WTC11 (cell line): Measurements from ENCODE around the gene SH3YL1. TPM values are rescaled to one million over a fixed set of nuclear protein-coding genes. Genes with fewer than 3 reads are reported as not detected.

Experiments
- ATAC-seq: fragments of 200-7000 bp; cut with Tn5 transposase; 2 replicates; pipeline ENCODE4 v1.10.0; 2021; ENCODE audit warnings: mild to moderate bottlenecking, moderate library complexity
- CTCF ChIA-PET: fragments of 300-600 bp; sonication (Branson Sonifier 250); formaldehyde crosslinking; loops from one replicate; lab custom pipeline; 2021; ENCODE audit warnings: antibody characterized with exemption; lab: Charles Lee
- POLR2A ChIA-PET: fragments of 350-600 bp; sonication (Branson Sonifier 250); formaldehyde crosslinking; loops from one replicate; lab custom pipeline; 2021; ENCODE audit warnings: antibody characterized with exemption; lab: Charles Lee
- DNase-seq: peaks from one replicate; pipeline ENCODE4 v3.0.0; 2021; ENCODE audit warnings: low spot score
- H3K27ac Mint-ChIP-seq: 2 replicates; pipeline ENCODE4 v1.8.0; 2021; ENCODE audit warnings: mixed read lengths
- H3K27me3 Mint-ChIP-seq: 2 replicates; pipeline ENCODE4 v1.8.0; 2021; ENCODE audit warnings: low read depth, mild to moderate bottlenecking, moderate library complexity, mixed read lengths
- H3K36me3 Mint-ChIP-seq: 2 replicates; pipeline ENCODE4 v1.8.0; 2021; ENCODE audit warnings: mixed read lengths
- H3K4me1 Mint-ChIP-seq: 2 replicates; pipeline ENCODE4 v1.8.0; 2022; ENCODE audit warnings: mixed read lengths
- H3K4me3 Mint-ChIP-seq: 2 replicates; pipeline ENCODE4 v1.8.0; 2021; ENCODE audit warnings: mild to moderate bottlenecking, moderate library complexity, mixed read lengths
- H3K9me3 Mint-ChIP-seq: 2 replicates; pipeline ENCODE4 v1.8.0; 2021; ENCODE audit warnings: mixed read lengths
- AR ChIP-seq: fragments of 250-450 bp; sonication (Bioruptor Pico); IDR thresholded peaks from 2 replicates; pipeline ENCODE4 v1.9.0; 2021; ENCODE audit warnings: mild to moderate bottlenecking
- ATF2 ChIP-seq: sonication (generic); formaldehyde crosslinking; IDR thresholded peaks from 2 replicates; pipeline ENCODE4 v1.8.1; 2022; ENCODE audit warnings: low read depth, missing genetic modification reagents, borderline replicate concordance
- E2F1 ChIP-seq: sonication (generic); formaldehyde crosslinking; IDR thresholded peaks from 2 replicates; pipeline ENCODE4 v1.8.0; 2022; ENCODE audit warnings: mild to moderate bottlenecking, missing genetic modification reagents
- E2F5 ChIP-seq: sonication (generic); formaldehyde crosslinking; IDR thresholded peaks from 2 replicates; pipeline ENCODE4 v1.8.1; 2022; ENCODE audit warnings: mild to moderate bottlenecking, moderate library complexity, missing genetic modification reagents
- FOXK1 ChIP-seq: sonication (generic); formaldehyde crosslinking; IDR thresholded peaks from 2 replicates; pipeline ENCODE4 v1.8.0; 2022; ENCODE audit warnings: mild to moderate bottlenecking, moderate library complexity, missing genetic modification reagents
- GABPB1 ChIP-seq: sonication (generic); formaldehyde crosslinking; IDR thresholded peaks from 2 replicates; pipeline ENCODE4 v1.8.1; 2023; ENCODE audit warnings: mild to moderate bottlenecking, missing genetic modification reagents
- RELA ChIP-seq: sonication (generic); formaldehyde crosslinking; IDR thresholded peaks from 2 replicates; pipeline ENCODE4 v1.8.1; 2022; ENCODE audit warnings: missing genetic modification reagents, mild to moderate bottlenecking, borderline replicate concordance
- ZBTB21 ChIP-seq: sonication (generic); formaldehyde crosslinking; IDR thresholded peaks from 2 replicates; pipeline ENCODE4 v1.8.1; 2023; ENCODE audit warnings: mild to moderate bottlenecking, missing genetic modification reagents, borderline replicate concordance
- ZNF423 ChIP-seq: fragments of 250-450 bp; sonication (Bioruptor Pico); IDR thresholded peaks from 2 replicates; pipeline ENCODE4 v2.1.2; 2022; ENCODE audit warnings: mild to moderate bottlenecking, moderate library complexity
- total RNA-seq: library from RNA; stranded (reverse); gene quantifications from 3 replicates; pipeline ENCODE4 v1.2.3, GENCODE V29; 2021
- TF ChIP-seq, protein P1 (sequence below): sonication (generic); formaldehyde crosslinking; IDR thresholded peaks from 2 replicates; pipeline ENCODE4 v1.8.0; 2022; ENCODE audit warnings: mild to moderate bottlenecking, missing genetic modification reagents
- TF ChIP-seq, protein P2 (sequence below): sonication (generic); formaldehyde crosslinking; IDR thresholded peaks from 2 replicates; pipeline ENCODE4 v1.8.1; 2022; ENCODE audit warnings: missing genetic modification reagents, borderline replicate concordance
- TF ChIP-seq, protein P3 (sequence below): sonication (generic); formaldehyde crosslinking; conservative IDR thresholded peaks from 2 replicates; pipeline ENCODE4 v1.8.1; 2023; ENCODE audit warnings: mild to moderate bottlenecking, low read depth, missing genetic modification reagents, moderate library complexity

The SH3YL1 gene
- total RNA-seq, 1 experiment from 2014 or later = 26.4 TPM

DNA sequence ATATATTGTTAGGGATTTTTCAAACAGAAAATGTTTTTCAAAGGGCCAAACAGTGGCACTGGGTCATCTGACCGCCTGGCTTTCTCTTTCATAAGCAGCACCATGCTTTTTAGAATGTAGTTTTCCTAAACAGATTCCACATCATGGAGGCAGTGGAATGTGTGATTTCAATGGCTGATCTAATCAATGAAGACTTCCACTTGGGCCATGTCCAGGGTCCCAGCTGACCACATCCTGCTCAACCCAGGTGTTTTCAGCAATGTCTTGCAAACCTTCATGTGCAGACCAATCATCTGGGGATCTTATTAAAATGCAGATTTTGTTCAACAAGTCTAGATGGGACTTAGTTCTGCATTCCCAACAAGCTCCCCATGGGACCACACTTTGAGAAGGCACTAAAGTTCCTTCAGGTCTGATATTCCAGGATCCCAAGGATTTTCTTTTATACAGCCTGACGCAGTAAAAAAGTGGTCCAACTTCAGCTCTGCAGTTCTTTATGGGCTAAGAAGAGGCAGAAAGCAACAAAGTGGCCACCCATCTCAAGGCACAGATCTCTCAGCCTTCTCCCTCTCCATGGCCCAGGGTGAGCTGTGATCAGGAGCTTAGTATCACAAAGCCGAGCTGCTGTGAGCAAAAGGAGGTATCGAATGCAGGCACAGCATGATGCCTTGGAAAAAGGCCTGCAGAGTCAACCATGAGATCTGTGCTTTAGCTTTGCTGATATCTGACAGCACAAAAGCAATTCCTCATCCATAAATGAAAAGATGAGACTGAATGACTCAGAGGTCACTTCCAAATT, 20.4 kb upstream of the SH3YL1 start:
- peaks cover 25% of the 10 kb centered on the region for H3K27me3 Mint-ChIP-seq
- no peak overlapping the region; the same call in 1 of the 2 replicates for H3K4me3 Mint-ChIP-seq
- POLR2A ChIA-PET = no interaction called here
- peak; percentile 41 for ATAC-seq
- no peaks in the 10 kb centered on the region for H3K9me3 Mint-ChIP-seq
- peak; percentile 23 for DNase-seq
- peaks cover 44% of the 10 kb centered on the region for H3K4me1 Mint-ChIP-seq
- H3K36me3 Mint-ChIP-seq = peaks cover 25% of the 10 kb centered on the region
- CTCF ChIA-PET = interaction anchor here (1.0 kb wide), 1 partner anchor 10 kb away, joined by 6 read pairs; no protein-coding TSS in a partner anchor
- TF ChIP-seq E2F5 (no peak), AR (no peak), ZNF423 (CRISPR knock-in tag) (peak; percentile 72)
- TF ChIP-seq, protein P1, sequence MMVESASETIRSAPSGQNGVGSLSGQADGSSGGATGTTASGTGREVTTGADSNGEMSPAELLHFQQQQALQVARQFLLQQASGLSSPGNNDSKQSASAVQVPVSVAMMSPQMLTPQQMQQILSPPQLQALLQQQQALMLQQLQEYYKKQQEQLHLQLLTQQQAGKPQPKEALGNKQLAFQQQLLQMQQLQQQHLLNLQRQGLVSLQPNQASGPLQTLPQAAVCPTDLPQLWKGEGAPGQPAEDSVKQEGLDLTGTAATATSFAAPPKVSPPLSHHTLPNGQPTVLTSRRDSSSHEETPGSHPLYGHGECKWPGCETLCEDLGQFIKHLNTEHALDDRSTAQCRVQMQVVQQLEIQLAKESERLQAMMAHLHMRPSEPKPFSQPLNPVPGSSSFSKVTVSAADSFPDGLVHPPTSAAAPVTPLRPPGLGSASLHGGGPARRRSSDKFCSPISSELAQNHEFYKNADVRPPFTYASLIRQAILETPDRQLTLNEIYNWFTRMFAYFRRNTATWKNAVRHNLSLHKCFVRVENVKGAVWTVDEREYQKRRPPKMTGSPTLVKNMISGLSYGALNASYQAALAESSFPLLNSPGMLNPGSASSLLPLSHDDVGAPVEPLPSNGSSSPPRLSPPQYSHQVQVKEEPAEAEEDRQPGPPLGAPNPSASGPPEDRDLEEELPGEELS (CRISPR knock-in tag) = no peak
- no peak overlapping the region for H3K27ac Mint-ChIP-seq

GRCh38 chr2:282371-283263, 18.8 kb upstream of the SH3YL1 start:
- ATAC-seq = no peak
- POLR2A ChIA-PET = no interaction called here
- TF ChIP-seq ZBTB21 (CRISPR knock-in tag) (no peak), GABPB1 (CRISPR knock-in tag) (no peak), RELA (CRISPR knock-in tag) (no peak), E2F1 (CRISPR knock-in tag) (no peak), FOXK1 (no peak), ATF2 (no peak)
- TF ChIP-seq, protein P2, sequence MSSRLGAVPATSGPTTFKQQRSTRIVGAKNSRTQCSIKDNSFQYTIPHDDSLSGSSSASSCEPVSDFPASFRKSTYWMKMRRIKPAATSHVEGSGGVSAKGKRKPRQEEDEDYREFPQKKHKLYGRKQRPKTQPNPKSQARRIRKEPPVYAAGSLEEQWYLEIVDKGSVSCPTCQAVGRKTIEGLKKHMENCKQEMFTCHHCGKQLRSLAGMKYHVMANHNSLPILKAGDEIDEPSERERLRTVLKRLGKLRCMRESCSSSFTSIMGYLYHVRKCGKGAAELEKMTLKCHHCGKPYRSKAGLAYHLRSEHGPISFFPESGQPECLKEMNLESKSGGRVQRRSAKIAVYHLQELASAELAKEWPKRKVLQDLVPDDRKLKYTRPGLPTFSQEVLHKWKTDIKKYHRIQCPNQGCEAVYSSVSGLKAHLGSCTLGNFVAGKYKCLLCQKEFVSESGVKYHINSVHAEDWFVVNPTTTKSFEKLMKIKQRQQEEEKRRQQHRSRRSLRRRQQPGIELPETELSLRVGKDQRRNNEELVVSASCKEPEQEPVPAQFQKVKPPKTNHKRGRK (CRISPR knock-in tag) = no peak
- TF ChIP-seq, protein P3, sequence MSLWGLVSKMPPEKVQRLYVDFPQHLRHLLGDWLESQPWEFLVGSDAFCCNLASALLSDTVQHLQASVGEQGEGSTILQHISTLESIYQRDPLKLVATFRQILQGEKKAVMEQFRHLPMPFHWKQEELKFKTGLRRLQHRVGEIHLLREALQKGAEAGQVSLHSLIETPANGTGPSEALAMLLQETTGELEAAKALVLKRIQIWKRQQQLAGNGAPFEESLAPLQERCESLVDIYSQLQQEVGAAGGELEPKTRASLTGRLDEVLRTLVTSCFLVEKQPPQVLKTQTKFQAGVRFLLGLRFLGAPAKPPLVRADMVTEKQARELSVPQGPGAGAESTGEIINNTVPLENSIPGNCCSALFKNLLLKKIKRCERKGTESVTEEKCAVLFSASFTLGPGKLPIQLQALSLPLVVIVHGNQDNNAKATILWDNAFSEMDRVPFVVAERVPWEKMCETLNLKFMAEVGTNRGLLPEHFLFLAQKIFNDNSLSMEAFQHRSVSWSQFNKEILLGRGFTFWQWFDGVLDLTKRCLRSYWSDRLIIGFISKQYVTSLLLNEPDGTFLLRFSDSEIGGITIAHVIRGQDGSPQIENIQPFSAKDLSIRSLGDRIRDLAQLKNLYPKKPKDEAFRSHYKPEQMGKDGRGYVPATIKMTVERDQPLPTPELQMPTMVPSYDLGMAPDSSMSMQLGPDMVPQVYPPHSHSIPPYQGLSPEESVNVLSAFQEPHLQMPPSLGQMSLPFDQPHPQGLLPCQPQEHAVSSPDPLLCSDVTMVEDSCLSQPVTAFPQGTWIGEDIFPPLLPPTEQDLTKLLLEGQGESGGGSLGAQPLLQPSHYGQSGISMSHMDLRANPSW (CRISPR knock-in tag) = no peak
- TF ChIP-seq, all 79 proteins: peak for 0
- Mint-ChIP-seq H3K27ac (no peak overlapping the region), H3K27me3 (peaks cover 21% of the 10 kb centered on the region), H3K4me1 (peaks cover 44% of the 10 kb centered on the region), H3K9me3 (no peaks in the 10 kb centered on the region), H3K36me3 (peaks cover 40% of the 10 kb centered on the region), H3K4me3 (no peak overlapping the region)
- CTCF ChIA-PET = interaction anchor here (1.1 kb wide), 1 partner anchor 36 kb away, joined by 3 read pairs; no protein-coding TSS in a partner anchor
- DNase-seq = no peak
